HK-2 (cell line): Measurements from ENCODE around the gene CXCL9.
"Not testable (repeated sequence)": the region's sequence is repeated elsewhere in the genome, so short reads cannot be mapped to it uniquely, and the experiment has no call there.

Source experiments
- DNase-seq: peaks from one replicate; pipeline ENCODE4 v3.0.0-alpha.2; 2018; ENCODE audit not compliant: unreplicated experiment

CXCL9 gene

DNA sequence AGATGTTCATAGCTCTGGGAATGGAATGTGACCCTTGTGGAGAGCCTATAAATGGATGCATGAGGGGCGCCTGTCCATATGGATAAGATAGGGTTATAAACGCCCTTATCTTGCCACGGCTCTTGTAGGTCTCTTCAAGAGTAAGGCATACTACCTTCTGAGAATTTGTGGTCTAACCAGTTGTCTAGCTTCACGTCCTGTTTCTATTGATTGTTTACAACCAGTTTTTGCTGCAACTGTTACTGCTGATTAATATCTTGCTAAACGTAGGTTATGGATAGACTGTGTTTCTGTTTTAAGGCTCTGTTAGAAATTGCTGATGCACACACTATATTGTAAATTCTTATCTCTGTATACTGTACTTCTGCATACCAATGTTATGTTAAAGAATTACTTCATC is 52.5 kb downstream of the CXCL9 start:
- DNase-seq, result not testable (repeated sequence)

DNA sequence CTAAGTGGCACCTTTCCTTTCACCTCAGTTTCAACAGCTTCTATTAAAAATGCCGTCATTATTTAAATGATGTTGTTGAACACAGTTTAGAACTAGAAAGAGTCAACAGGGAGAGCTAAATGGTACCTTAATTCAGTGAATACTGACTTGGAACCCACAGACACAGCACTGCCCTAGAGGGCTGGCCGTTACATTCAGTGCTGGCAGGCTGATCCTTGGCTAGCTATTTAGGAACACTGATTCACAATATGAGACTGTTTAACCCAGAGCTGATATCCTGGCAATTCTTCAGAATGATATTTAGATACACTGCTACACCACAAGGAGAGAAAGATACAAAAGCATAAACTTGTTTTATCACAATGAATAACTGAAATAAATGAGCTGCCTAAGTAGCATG is 53.8 kb downstream of the CXCL9 start:
- no peak for DNase-seq
